GM23338 (cell line): ENCODE measurements around the gene ZFAND6. TPM values are rescaled to one million over a fixed set of nuclear protein-coding genes. Genes with fewer than 3 reads are reported as not detected.

Experiments
- ATAC-seq: fragments of 200-7000 bp; cut with Tn5 transposase; 3 replicates; pipeline ENCODE4 v1.9.1; 2020
- DNase-seq: peaks from one replicate; pipeline ENCODE4 v3.0.0-alpha.2; 2015; ENCODE audit warnings: low spot score
- H2AFZ ChIP-seq: fragments of 200-600 bp; sonication (generic); 2 replicates; pipeline ENCODE4 v1.8.0; 2016; ENCODE audit warnings: antibody characterized with exemption, mild to moderate bottlenecking, moderate library complexity
- H3F3A ChIP-seq: fragments of 200-600 bp; sonication (generic); replicated peaks from 2 replicates; pipeline ENCODE4 v1.8.0; 2017; ENCODE audit warnings: antibody characterized with exemption, mixed run types, low read depth
- H3K27ac ChIP-seq: fragments of 200-600 bp; sonication (generic); 2 replicates; pipeline ENCODE4 v1.6.1; 2016; ENCODE audit warnings: low read depth
- H3K27me3 ChIP-seq: fragments of 200-600 bp; sonication (generic); 2 replicates; pipeline ENCODE4 v1.8.0; 2016; ENCODE audit warnings: mild to moderate bottlenecking, mixed run types, moderate library complexity; ENCODE audit not compliant: insufficient read depth
- H3K36me3 ChIP-seq: fragments of 200-600 bp; sonication (generic); 2 replicates; pipeline ENCODE4 v1.8.0; 2016; ENCODE audit warnings: mild to moderate bottlenecking; ENCODE audit not compliant: insufficient read depth
- H3K4me1 ChIP-seq: fragments of 200-600 bp; sonication (generic); 2 replicates; pipeline ENCODE4 v1.8.0; 2016; ENCODE audit warnings: mild to moderate bottlenecking, moderate library complexity; ENCODE audit not compliant: insufficient read depth
- H3K4me2 ChIP-seq: fragments of 200-600 bp; sonication (generic); 2 replicates; pipeline ENCODE4 v1.7.1; 2017; ENCODE audit warnings: mixed run types
- H3K4me3 ChIP-seq: fragments of 200-600 bp; sonication (generic); 2 replicates; pipeline ENCODE4 v1.6.1; 2016; ENCODE audit warnings: mixed run types
- H3K79me2 ChIP-seq: fragments of 200-600 bp; sonication (generic); replicated peaks from 2 replicates; pipeline ENCODE4 v1.8.0; 2017; ENCODE audit warnings: mild to moderate bottlenecking; ENCODE audit not compliant: insufficient read depth
- H3K9me2 ChIP-seq: fragments of 200-600 bp; sonication (generic); 2 replicates; pipeline ENCODE4 v1.8.0; 2017; ENCODE audit not compliant: insufficient read depth
- H4K20me1 ChIP-seq: fragments of 200-600 bp; sonication (generic); replicated peaks from 2 replicates; pipeline ENCODE4 v1.8.0; 2017; ENCODE audit warnings: mild to moderate bottlenecking; ENCODE audit not compliant: insufficient read depth
- H3K27ac Mint-ChIP-seq: 2 replicates; pipeline ENCODE4 v1.8.0; 2020; ENCODE audit warnings: inconsistent platforms, mild to moderate bottlenecking, moderate library complexity, mixed read lengths
- H3K27me3 Mint-ChIP-seq: 3 replicates; pipeline ENCODE4 v1.8.0; 2022; ENCODE audit warnings: low read depth, mild to moderate bottlenecking, moderate library complexity, mixed read lengths, inconsistent platforms; ENCODE audit not compliant: insufficient read depth, poor library complexity
- H3K36me3 Mint-ChIP-seq: 3 replicates; pipeline ENCODE4 v1.8.0; 2021; ENCODE audit warnings: low read depth, mild to moderate bottlenecking, inconsistent platforms, moderate library complexity, mixed read lengths
- H3K4me1 Mint-ChIP-seq: 3 replicates; pipeline ENCODE4 v1.8.0; 2020; ENCODE audit warnings: mild to moderate bottlenecking, inconsistent platforms, mixed read lengths
- H3K4me3 Mint-ChIP-seq: 3 replicates; pipeline ENCODE4 v1.8.0; 2021; ENCODE audit warnings: moderate library complexity, mild to moderate bottlenecking, inconsistent platforms, mixed read lengths
- H3K9me3 Mint-ChIP-seq: 3 replicates; pipeline ENCODE4 v1.8.0; 2020; ENCODE audit warnings: moderate library complexity, mild to moderate bottlenecking, inconsistent platforms, mixed read lengths
- CREB1 ChIP-seq: fragments of 250-450 bp; sonication (Bioruptor Pico); IDR thresholded peaks from 2 replicates; pipeline ENCODE4 v1.5.0; 2020; ENCODE audit warnings: low read depth, mild to moderate bottlenecking, moderate library complexity
- CTCF ChIP-seq, 2 experiments: fragments of 200-600 bp in 1 of 2; sonication (generic) in 1 of 2; conservative IDR thresholded peaks; 2 replicates each; pipeline versions ENCODE4 v1.5.1 to v1.6.1; 2016 to 2017; ENCODE audit warnings: antibody characterized with exemption in 2 of 2, low read depth in 2 of 2, mild to moderate bottlenecking in 2 of 2, moderate library complexity in 1 of 2
- EZH2phosphoT487 ChIP-seq: fragments of 200-600 bp; sonication (generic); IDR thresholded peaks from one replicate; pipeline ENCODE4 v1.8.1; 2018; ENCODE audit warnings: antibody characterized with exemption; ENCODE audit not compliant: unreplicated experiment
- JUNB ChIP-seq: IDR thresholded peaks from one replicate; pipeline ENCODE4 v1.6.1; 2016; ENCODE audit warnings: antibody characterized with exemption; ENCODE audit not compliant: unreplicated experiment
- NANOG ChIP-seq: IDR thresholded peaks from 2 replicates; pipeline ENCODE4 v1.6.1; 2016; ENCODE audit warnings: antibody characterized with exemption, borderline replicate concordance
- POLR2AphosphoS5 ChIP-seq: IDR thresholded peaks from 2 replicates; pipeline ENCODE4 v1.6.1; 2016; ENCODE audit warnings: antibody characterized with exemption, low read depth
- REST ChIP-seq: IDR thresholded peaks from one replicate; pipeline ENCODE4 v1.6.1; 2018; ENCODE audit warnings: antibody characterized with exemption; ENCODE audit not compliant: unreplicated experiment
- STAT1 ChIP-seq: IDR thresholded peaks from one replicate; pipeline ENCODE4 v1.6.1; 2016; ENCODE audit warnings: antibody characterized with exemption; ENCODE audit not compliant: unreplicated experiment
- ZNF114 ChIP-seq: fragments of 250-450 bp; sonication (Bioruptor Pico); IDR thresholded peaks from 2 replicates; pipeline ENCODE4 v1.5.0; 2020; ENCODE audit warnings: mild to moderate bottlenecking, moderate library complexity
- ZNF331 ChIP-seq: fragments of 250-450 bp; sonication (Bioruptor Pico); IDR thresholded peaks from 2 replicates; pipeline ENCODE4 v1.5.0; 2020; ENCODE audit warnings: low read depth, mild to moderate bottlenecking, moderate library complexity
- polyA plus RNA-seq: library from polyadenylated mRNA; unstranded; fragments of >200 nt; fragmentation: Nextera tagmentation; extraction: Ambion mirVana; gene quantifications from 2 replicates; pipeline ENCODE4 v1.2.1, GENCODE V29; 2016
- total RNA-seq: library from RNA; depleted of rRNA; stranded (reverse); fragments of >200 nt; shearing (Covaris generic); gene quantifications from 2 replicates; pipeline ENCODE4 v1.2.3, GENCODE V29; 2014
- TF ChIP-seq, protein P1 (sequence below): fragments of 250-450 bp; sonication (Bioruptor Pico); IDR thresholded peaks from 2 replicates; pipeline ENCODE4 v1.5.0; 2020; ENCODE audit warnings: mild to moderate bottlenecking, moderate library complexity

ZFAND6 gene
- total and polyA plus RNA-seq, 2 experiments from 2014 or later: 205 to 292 TPM

DNA sequence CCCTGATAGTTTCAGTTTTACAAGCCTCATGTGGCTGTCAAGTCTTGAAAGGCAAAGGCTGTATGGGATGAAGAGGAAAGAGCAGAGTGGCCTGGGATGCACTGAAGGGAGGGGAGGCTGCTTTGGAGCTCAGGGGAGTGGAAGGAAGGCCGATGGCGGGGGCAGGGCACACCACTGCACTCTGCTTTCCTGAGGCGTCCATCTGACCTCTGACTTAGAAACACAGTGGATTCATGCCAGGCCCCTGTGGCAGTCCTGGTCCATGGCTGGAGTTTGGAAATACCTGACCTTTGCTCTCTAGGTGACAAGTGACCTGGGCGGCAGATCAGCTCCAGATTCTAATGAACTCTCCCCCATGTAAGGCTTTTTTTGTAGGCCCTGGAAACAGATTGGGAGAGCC is 112.3 kb downstream of the ZFAND6 start:
- Mint-ChIP-seq H3K27me3 (peaks cover 3% of the 10 kb centered on the region), H3K36me3 (peaks cover 32% of the 10 kb centered on the region), H3K4me3 (no peak overlapping the region), H3K9me3 (peaks cover 2% of the 10 kb centered on the region; the same call in 1 of the 3 replicates), H3K27ac (no peak overlapping the region), H3K4me1 (no peaks in the 10 kb centered on the region; the same call in 2 of the 3 replicates)
- DNase-seq (no peak), ATAC-seq (no peak)
- TF ChIP-seq ZNF114 (CRISPR knock-in tag) (no peak), CREB1 (no peak), ZNF331 (CRISPR knock-in tag) (no peak), EZH2phosphoT487 (no peak), NANOG (no peak), STAT1 (no peak), CTCF (conservative IDR thresholded peaks at IDR 0.05; ENCODE audit: low read depth in 2 of 2) (no peak), JUNB (no peak), REST (no peak), POLR2AphosphoS5 (no peak)
- TF ChIP-seq, protein P1, sequence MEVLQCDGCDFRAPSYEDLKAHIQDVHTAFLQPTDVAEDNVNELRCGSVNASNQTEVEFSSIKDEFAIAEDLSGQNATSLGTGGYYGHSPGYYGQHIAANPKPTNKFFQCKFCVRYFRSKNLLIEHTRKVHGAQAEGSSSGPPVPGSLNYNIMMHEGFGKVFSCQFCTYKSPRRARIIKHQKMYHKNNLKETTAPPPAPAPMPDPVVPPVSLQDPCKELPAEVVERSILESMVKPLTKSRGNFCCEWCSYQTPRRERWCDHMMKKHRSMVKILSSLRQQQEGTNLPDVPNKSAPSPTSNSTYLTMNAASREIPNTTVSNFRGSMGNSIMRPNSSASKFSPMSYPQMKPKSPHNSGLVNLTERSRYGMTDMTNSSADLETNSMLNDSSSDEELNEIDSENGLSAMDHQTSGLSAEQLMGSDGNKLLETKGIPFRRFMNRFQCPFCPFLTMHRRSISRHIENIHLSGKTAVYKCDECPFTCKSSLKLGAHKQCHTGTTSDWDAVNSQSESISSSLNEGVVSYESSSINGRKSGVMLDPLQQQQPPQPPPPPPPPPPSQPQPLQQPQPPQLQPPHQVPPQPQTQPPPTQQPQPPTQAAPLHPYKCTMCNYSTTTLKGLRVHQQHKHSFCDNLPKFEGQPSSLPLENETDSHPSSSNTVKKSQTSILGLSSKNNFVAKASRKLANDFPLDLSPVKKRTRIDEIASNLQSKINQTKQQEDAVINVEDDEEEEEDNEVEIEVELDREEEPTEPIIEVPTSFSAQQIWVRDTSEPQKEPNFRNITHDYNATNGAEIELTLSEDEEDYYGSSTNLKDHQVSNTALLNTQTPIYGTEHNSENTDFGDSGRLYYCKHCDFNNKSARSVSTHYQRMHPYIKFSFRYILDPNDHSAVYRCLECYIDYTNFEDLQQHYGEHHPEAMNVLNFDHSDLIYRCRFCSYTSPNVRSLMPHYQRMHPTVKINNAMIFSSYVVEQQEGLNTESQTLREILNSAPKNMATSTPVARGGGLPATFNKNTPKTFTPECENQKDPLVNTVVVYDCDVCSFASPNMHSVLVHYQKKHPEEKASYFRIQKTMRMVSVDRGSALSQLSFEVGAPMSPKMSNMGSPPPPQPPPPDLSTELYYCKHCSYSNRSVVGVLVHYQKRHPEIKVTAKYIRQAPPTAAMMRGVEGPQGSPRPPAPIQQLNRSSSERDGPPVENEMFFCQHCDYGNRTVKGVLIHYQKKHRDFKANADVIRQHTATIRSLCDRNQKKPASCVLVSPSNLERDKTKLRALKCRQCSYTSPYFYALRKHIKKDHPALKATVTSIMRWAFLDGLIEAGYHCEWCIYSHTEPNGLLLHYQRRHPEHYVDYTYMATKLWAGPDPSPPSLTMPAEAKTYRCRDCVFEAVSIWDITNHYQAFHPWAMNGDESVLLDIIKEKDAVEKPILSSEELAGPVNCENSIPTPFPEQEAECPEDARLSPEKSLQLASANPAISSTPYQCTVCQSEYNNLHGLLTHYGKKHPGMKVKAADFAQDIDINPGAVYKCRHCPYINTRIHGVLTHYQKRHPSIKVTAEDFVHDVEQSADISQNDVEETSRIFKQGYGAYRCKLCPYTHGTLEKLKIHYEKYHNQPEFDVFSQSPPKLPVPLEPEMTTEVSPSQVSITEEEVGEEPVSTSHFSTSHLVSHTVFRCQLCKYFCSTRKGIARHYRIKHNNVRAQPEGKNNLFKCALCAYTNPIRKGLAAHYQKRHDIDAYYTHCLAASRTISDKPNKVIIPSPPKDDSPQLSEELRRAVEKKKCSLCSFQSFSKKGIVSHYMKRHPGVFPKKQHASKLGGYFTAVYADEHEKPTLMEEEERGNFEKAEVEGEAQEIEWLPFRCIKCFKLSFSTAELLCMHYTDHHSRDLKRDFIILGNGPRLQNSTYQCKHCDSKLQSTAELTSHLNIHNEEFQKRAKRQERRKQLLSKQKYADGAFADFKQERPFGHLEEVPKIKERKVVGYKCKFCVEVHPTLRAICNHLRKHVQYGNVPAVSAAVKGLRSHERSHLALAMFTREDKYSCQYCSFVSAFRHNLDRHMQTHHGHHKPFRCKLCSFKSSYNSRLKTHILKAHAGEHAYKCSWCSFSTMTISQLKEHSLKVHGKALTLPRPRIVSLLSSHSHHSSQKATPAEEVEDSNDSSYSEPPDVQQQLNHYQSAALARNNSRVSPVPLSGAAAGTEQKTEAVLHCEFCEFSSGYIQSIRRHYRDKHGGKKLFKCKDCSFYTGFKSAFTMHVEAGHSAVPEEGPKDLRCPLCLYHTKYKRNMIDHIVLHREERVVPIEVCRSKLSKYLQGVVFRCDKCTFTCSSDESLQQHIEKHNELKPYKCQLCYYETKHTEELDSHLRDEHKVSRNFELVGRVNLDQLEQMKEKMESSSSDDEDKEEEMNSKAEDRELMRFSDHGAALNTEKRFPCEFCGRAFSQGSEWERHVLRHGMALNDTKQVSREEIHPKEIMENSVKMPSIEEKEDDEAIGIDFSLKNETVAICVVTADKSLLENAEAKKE (CRISPR knock-in tag): no peak
- Histone ChIP-seq H2AFZ (no peak overlapping the region), H3K36me3 (no peaks in the 10 kb centered on the region), H4K20me1 (no peaks in the 10 kb centered on the region; the same call in 1 of the 2 replicates), H3K27me3 (no peaks in the 10 kb centered on the region), H3K79me2 (no peaks in the 10 kb centered on the region), H3K4me3 (no peak overlapping the region), H3K4me1 (no peaks in the 10 kb centered on the region), H3K27ac (no peak overlapping the region), H3K4me2 (no peak overlapping the region), H3K9me2 (no peaks in the 10 kb centered on the region), H3F3A (no peaks in the 10 kb centered on the region)
